ENCODE data around the gene SLC25A18. TPM values are rescaled to one million over a fixed set of nuclear protein-coding genes. Genes with fewer than 3 reads are reported as not detected.
A peak's percentile ranks its signal among the peaks of the same experiment; 100 is the strongest.

SLC25A18 gene
- polyA plus RNA-seq, 1 donor (not counting 4 experiments of a cell fraction or from before 2014, with no cell fraction given) = 0.04 TPM

DNA sequence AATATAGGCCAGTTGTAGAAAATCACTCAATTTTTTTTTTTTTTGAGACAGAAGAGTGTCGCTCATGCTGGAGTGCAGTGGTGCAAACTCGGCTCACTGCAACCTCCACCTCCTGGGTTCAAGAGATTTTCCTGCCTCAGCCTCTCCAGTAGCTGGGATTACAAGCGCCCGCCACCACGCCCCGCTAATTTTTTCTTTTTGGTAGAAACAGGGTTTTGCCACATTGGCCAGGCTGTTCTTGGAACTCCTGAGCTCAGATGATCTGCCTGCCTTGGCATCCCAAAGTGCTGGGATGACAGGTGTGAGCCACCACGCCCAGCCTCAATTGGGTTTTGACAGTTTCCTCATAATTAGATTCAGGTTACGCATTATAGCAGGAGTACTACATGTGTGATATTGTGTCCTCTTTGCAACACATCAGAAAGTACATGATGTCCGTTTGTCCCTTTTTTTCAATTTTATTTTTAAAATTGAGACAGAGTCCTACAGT is 67.8 kb downstream of the SLC25A18 start:
- no peaks in the 10 kb centered on the region for H3K36me3 ChIP-seq (ENCODE audit: control insufficient read depth in 2 of 2, extremely low read depth in 1 of 2, insufficient read depth in 2 of 2, low read length in 2 of 2)
- H3K27ac ChIP-seq (ENCODE audit: control insufficient read depth, insufficient read depth, low read length) = peak overlapping the region; percentile 8
- no peak overlapping the region for H3K4me2 ChIP-seq (ENCODE audit: control insufficient read depth, extremely low read depth, insufficient read depth, low read depth, low read length)
- H3K27me3 ChIP-seq (ENCODE audit: control insufficient read depth, extremely low read depth, insufficient read depth, low read length) = no peaks in the 10 kb centered on the region
- H3K79me2 ChIP-seq (ENCODE audit: control insufficient read depth, insufficient read depth, low read length) = peaks cover 22% of the 10 kb centered on the region
- H3K9ac ChIP-seq (ENCODE audit: control insufficient read depth, extremely low read depth, insufficient read depth, low read length) = no peak overlapping the region
- DNase-seq (ENCODE audit: low read depth, low spot score) (no peak), FAIRE-seq (no peak)
- TF ChIP-seq EZH2 (IDR thresholded peaks at IDR 0.05; ENCODE audit: low read length) = no peak
- TF ChIP-seq, protein P1, sequence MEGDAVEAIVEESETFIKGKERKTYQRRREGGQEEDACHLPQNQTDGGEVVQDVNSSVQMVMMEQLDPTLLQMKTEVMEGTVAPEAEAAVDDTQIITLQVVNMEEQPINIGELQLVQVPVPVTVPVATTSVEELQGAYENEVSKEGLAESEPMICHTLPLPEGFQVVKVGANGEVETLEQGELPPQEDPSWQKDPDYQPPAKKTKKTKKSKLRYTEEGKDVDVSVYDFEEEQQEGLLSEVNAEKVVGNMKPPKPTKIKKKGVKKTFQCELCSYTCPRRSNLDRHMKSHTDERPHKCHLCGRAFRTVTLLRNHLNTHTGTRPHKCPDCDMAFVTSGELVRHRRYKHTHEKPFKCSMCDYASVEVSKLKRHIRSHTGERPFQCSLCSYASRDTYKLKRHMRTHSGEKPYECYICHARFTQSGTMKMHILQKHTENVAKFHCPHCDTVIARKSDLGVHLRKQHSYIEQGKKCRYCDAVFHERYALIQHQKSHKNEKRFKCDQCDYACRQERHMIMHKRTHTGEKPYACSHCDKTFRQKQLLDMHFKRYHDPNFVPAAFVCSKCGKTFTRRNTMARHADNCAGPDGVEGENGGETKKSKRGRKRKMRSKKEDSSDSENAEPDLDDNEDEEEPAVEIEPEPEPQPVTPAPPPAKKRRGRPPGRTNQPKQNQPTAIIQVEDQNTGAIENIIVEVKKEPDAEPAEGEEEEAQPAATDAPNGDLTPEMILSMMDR (optimal IDR thresholded peaks at IDR 0.05 in 1 of 3, IDR thresholded peaks at IDR 0.05 in 1 of 3, conservative IDR thresholded peaks at IDR 0.05 in 1 of 3; ENCODE audit: extremely low read depth in 1 of 3, insufficient read depth in 2 of 3, low read length in 3 of 3) = no peak
- no peaks in the 10 kb centered on the region for H3K9me3 ChIP-seq (ENCODE audit: control insufficient read depth, low read depth, low read length)
- H2AFZ ChIP-seq (ENCODE audit: control insufficient read depth, low read length) = no peak overlapping the region
- peaks cover 34% of the 10 kb centered on the region for H3K4me1 ChIP-seq (ENCODE audit: control insufficient read depth, extremely low read depth, insufficient read depth, low read length)
- no peaks in the 10 kb centered on the region for H3K9me1 ChIP-seq (ENCODE audit: control insufficient read depth, extremely low read depth, insufficient read depth, low read length)
- no peak overlapping the region for H3K4me3 ChIP-seq (ENCODE audit: control insufficient read depth in 2 of 3, extremely low read depth in 1 of 3, insufficient read depth in 2 of 3, low read depth in 1 of 3, low read length in 3 of 3)
- H4K20me1 ChIP-seq (ENCODE audit: control insufficient read depth, extremely low read depth, insufficient read depth, low read length) = no peaks in the 10 kb centered on the region
- dilution Hi-C loops (cut with MboI; ENCODE audit: extremely low pct_ligation_motif_present, low sequenced_read_pairs) = no loop called here

DNA sequence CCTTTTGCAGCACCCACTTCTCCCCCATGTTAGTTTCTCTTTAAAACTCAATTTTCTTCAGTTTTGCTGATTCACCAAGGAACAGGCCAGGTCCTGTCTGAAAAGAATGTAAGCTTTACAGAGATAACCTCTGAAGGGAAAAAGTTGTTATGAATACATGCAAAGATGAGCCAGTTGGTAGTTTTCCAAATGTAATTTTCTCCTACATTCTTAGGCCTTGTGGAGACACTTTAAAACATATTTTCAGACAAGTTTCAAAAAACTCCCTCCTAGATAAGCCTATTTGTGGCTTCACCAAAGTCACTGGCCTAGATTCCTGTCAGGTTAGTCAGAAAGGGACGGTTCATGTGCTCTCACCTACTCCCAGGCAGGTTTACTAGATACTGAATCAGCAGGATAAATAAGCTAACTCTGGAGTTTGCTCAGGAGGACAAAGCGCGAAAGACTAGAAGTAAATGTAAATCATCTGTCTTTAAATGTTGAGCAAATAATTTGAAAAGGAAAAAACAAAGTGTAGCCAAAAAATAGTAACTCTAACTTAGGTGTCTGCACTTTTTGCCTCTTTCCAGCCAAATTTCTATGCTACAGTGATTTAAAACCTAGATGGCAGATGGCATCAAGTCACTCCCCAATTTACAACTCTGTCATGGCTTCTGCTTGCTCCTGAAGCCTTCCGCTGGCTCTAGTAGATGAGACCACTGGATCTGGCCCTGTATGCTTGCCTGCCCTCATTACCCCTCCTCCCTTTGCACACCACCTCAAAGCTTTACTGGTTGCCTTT is 70.1 kb downstream of the SLC25A18 start:
- FAIRE-seq (peak; percentile 88), DNase-seq (ENCODE audit: low read depth, low spot score) (peak; percentile 93)
- Histone ChIP-seq H3K36me3 (ENCODE audit: control insufficient read depth in 2 of 2, extremely low read depth in 1 of 2, insufficient read depth in 2 of 2, low read length in 2 of 2) (no peaks in the 10 kb centered on the region), H3K27me3 (ENCODE audit: control insufficient read depth, extremely low read depth, insufficient read depth, low read length) (no peaks in the 10 kb centered on the region), H4K20me1 (ENCODE audit: control insufficient read depth, extremely low read depth, insufficient read depth, low read length) (no peaks in the 10 kb centered on the region), H3K4me1 (ENCODE audit: control insufficient read depth, extremely low read depth, insufficient read depth, low read length) (peaks cover 37% of the 10 kb centered on the region), H3K79me2 (ENCODE audit: control insufficient read depth, insufficient read depth, low read length) (peaks cover 1% of the 10 kb centered on the region), H3K9ac (ENCODE audit: control insufficient read depth, extremely low read depth, insufficient read depth, low read length) (peak overlapping the region; percentile 73), H3K4me2 (ENCODE audit: control insufficient read depth, extremely low read depth, insufficient read depth, low read depth, low read length) (peak overlapping the region; percentile 81), H3K27ac (ENCODE audit: control insufficient read depth, insufficient read depth, low read length) (peak overlapping the region; percentile 93), H3K9me1 (ENCODE audit: control insufficient read depth, extremely low read depth, insufficient read depth, low read length) (no peaks in the 10 kb centered on the region), H3K4me3 (ENCODE audit: control insufficient read depth in 2 of 3, extremely low read depth in 1 of 3, insufficient read depth in 2 of 3, low read depth in 1 of 3, low read length in 3 of 3) (peak overlapping the region in 2 of 3 experiments; percentile 7 to 22), H2AFZ (ENCODE audit: control insufficient read depth, low read length) (peak overlapping the region; percentile 50), H3K9me3 (ENCODE audit: control insufficient read depth, low read depth, low read length) (no peaks in the 10 kb centered on the region)
- TF ChIP-seq, protein P1 (optimal IDR thresholded peaks at IDR 0.05 in 1 of 3, IDR thresholded peaks at IDR 0.05 in 1 of 3, conservative IDR thresholded peaks at IDR 0.05 in 1 of 3; ENCODE audit: extremely low read depth in 1 of 3, insufficient read depth in 2 of 3, low read length in 3 of 3) = no peak
- dilution Hi-C loops (cut with MboI; ENCODE audit: extremely low pct_ligation_motif_present, low sequenced_read_pairs) = no loop called here
